DOHH2 (cell line): Measurements from ENCODE around the gene CA12.

Experiments
- CTCF ChIP-seq: fragments of 200-600 bp; sonication (generic); IDR thresholded peaks from one replicate; pipeline ENCODE4 v1.5.1; 2014; ENCODE audit warnings: antibody characterized with exemption, mild to moderate bottlenecking, low read depth, low read length; ENCODE audit not compliant: poor library complexity, severe bottlenecking
- EZH2phosphoT487 ChIP-seq: fragments of 200-600 bp; sonication (generic); IDR thresholded peaks from 2 replicates; pipeline ENCODE4 v1.6.1; 2017; ENCODE audit warnings: borderline replicate concordance, mild to moderate bottlenecking, antibody characterized with exemption, low read length, moderate library complexity, mixed read lengths

- TF ChIP-seq CTCF (no peak), EZH2phosphoT487 (no peak)
Observed at GRCh38 chr15:63363292-63363691, 18.4 kb downstream of the CA12 start.
